Measurements from ENCODE around the gene ACTL9. TPM values are rescaled to one million over a fixed set of nuclear protein-coding genes. Genes with fewer than 3 reads are reported as not detected.

Gene ACTL9
- total and polyA plus RNA-seq, 2 of the 13 experiments (the other 11 are each of a cell fraction or from before 2014, with no cell fraction given) = not detected

DNA sequence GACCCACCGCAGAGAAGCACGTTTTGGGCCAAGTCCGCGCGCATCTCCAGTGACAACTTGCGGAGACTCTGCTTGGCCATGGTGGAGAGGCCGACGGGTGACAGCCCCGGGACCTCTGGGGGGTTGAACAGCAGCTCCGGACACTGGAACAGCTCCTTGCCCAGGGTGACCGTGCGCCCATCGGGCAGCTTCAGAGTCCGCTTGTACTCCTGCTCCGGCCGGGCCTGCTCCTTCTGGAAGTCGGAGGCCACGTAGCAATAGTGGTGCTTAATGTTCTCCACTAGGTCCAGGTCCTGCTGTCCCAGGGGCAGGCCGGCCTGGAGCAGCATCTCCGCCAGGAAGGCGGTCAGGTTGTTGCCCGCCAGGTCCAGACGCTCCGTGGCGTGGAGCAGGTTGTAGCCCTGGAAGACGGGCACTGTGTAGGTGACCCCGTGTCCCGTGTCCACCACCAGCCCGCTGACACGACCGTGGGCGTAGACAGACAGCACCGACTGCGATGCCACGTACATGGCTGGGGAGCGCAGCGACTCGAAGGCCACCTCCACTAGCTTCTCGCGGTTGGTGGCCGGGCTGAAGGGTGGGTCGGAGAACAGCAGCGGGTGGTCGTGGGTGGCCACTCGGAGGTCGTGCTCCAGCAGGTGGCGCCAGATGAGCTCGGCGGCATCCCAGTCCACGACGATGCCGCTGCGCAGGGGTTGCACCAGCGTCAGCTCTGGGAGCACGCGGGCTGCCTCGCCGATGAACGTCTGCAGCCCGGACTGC lies 743 bp downstream of the ACTL9 start:
- in situ Hi-C loops (cut with HindIII; ENCODE audit: extremely low pct_ligation_motif_present, low pct_unique_long_range_greater_than_20kb) = no loop called here
- TF ChIP-seq HDAC2 (CRISPR knock-in tag; IDR thresholded peaks at IDR 0.05) = no peak
- no peak for TF ChIP-seq SP5 (CRISPR knock-in tag; IDR thresholded peaks at IDR 0.05; ENCODE audit: borderline replicate concordance, low read depth)
- TF ChIP-seq, protein P1, sequence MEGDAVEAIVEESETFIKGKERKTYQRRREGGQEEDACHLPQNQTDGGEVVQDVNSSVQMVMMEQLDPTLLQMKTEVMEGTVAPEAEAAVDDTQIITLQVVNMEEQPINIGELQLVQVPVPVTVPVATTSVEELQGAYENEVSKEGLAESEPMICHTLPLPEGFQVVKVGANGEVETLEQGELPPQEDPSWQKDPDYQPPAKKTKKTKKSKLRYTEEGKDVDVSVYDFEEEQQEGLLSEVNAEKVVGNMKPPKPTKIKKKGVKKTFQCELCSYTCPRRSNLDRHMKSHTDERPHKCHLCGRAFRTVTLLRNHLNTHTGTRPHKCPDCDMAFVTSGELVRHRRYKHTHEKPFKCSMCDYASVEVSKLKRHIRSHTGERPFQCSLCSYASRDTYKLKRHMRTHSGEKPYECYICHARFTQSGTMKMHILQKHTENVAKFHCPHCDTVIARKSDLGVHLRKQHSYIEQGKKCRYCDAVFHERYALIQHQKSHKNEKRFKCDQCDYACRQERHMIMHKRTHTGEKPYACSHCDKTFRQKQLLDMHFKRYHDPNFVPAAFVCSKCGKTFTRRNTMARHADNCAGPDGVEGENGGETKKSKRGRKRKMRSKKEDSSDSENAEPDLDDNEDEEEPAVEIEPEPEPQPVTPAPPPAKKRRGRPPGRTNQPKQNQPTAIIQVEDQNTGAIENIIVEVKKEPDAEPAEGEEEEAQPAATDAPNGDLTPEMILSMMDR (CRISPR knock-in tag; IDR thresholded peaks at IDR 0.05) = peak; percentile 62
- no peak for TF ChIP-seq ZNF431 (CRISPR knock-in tag; IDR thresholded peaks at IDR 0.05; ENCODE audit: borderline replicate concordance, low read depth)
- no peak for TF ChIP-seq ZNF660 (CRISPR knock-in tag; IDR thresholded peaks at IDR 0.05; ENCODE audit: borderline replicate concordance, low read depth)
- TF ChIP-seq ZBTB33 (CRISPR knock-in tag; IDR thresholded peaks at IDR 0.05) = peak; percentile 30; the same call in 1 of the 2 replicates
- no peak overlapping the region for H3K4me3 ChIP-seq (replicated peaks in 1 of 3; ENCODE audit: insufficient read depth in 1 of 3, low read depth in 2 of 3, low read length in 3 of 3)
- no peaks in the 10 kb centered on the region for H3K9me3 ChIP-seq (ENCODE audit: low read length)
- no peak for DNase-seq (ENCODE audit: low spot score)
- BruUV-seq (replicated peaks) = no TSS peak
- intact Hi-C loops (cut with micrococcal nuclease; ENCODE audit: unreplicated experiment) = no loop called here
- no peak for FAIRE-seq
- no peaks in the 10 kb centered on the region for H3K36me3 ChIP-seq (replicated peaks in 1 of 2; ENCODE audit: control insufficient read depth in 1 of 2, insufficient read depth in 2 of 2, low read length in 2 of 2)
- H2AFZ ChIP-seq (ENCODE audit: low read length) = no peak overlapping the region
- no peak overlapping the region for H3K27ac ChIP-seq (ENCODE audit: extremely low read length, insufficient read depth, low read length)
- ChIA-PET POLR2A (no interaction called here), CTCF (ENCODE audit: low intra/inter-chr PET ratio, low total read pairs) (no interaction called here)
- no peaks in the 10 kb centered on the region for H3K4me1 ChIP-seq (ENCODE audit: insufficient read depth, low read length)
- H3K9ac ChIP-seq (ENCODE audit: insufficient read depth, low read depth, low read length) = no peak overlapping the region
- 54% methylated on average over 3 of the region's 60 CpGs for WGBS (ENCODE audit: low lambda C conversion rate)
- no peaks in the 10 kb centered on the region; a peak in 1 of 5 replicates for H3K27me3 ChIP-seq (ENCODE audit: control insufficient read depth in 1 of 2, insufficient read depth in 2 of 2, low read length in 2 of 2)
- no peak for ATAC-seq
- no peaks in the 10 kb centered on the region for H3K79me2 ChIP-seq (ENCODE audit: insufficient read depth, low read length)
- no peaks in the 10 kb centered on the region for H4K20me1 ChIP-seq (ENCODE audit: insufficient read depth, low read length)
- H3K4me2 ChIP-seq (ENCODE audit: low read depth, low read length) = no peak overlapping the region

All from HepG2 (cell line).